ENCODE data around the gene DAAM2. TPM values are rescaled to one million over a fixed set of nuclear protein-coding genes. Genes with fewer than 3 reads are reported as not detected.

The DAAM2 gene
- total RNA-seq, 4 donors from 2014 or later, result 36.5 to 154 (median 54.1) TPM

DNA sequence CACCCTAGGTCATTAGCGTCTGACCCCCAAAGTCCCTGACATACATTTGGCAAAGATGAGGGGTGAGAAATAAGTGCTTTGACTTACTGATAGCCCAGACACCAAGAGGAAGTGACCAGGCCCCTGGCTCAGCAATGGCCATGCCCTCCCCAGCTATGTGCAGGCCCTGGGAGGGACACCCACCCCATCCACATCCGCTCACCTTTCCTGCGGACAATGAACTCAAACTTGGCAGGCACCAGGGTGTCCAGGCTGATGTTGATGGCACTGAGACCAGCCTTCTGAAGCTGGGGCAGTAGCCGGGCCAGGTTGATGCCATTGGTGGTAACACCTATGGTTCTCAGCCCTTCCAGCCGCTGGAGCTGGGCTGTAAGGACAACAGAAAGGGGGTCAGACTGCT lies 123.7 kb downstream of the DAAM2 start:
- TF ChIP-seq, protein P1, sequence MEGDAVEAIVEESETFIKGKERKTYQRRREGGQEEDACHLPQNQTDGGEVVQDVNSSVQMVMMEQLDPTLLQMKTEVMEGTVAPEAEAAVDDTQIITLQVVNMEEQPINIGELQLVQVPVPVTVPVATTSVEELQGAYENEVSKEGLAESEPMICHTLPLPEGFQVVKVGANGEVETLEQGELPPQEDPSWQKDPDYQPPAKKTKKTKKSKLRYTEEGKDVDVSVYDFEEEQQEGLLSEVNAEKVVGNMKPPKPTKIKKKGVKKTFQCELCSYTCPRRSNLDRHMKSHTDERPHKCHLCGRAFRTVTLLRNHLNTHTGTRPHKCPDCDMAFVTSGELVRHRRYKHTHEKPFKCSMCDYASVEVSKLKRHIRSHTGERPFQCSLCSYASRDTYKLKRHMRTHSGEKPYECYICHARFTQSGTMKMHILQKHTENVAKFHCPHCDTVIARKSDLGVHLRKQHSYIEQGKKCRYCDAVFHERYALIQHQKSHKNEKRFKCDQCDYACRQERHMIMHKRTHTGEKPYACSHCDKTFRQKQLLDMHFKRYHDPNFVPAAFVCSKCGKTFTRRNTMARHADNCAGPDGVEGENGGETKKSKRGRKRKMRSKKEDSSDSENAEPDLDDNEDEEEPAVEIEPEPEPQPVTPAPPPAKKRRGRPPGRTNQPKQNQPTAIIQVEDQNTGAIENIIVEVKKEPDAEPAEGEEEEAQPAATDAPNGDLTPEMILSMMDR (IDR thresholded peaks at IDR 0.05), result no peak
- no peak for DNase-seq (ENCODE audit: low spot score)

DNA sequence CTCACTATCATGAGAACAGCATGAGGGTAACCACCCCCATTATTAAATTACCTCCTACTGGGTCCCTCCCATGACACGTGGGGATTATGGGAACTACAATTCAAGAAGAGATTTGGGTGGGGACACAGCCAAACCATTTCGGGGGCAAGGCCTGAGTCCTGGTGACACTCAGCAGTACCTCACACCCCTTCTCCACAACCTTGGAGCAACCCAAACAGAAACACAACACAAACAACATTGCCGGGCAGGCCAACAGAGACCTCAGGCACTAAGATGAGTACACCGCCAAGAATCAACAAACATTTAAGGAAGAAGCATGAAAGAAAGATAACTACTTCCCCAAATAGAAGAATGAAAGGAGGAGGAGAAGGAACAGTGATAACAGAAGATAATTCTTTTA lies 125.2 kb downstream of the DAAM2 start:
- ATAC-seq (ENCODE audit: low FRiP score) (no peak), DNase-seq (ENCODE audit: low spot score) (no peak)
- TF ChIP-seq, protein P1 (IDR thresholded peaks at IDR 0.05), result no peak

More for the DNA sequence above, 123.7 kb downstream of the DAAM2 start:
- ATAC-seq (ENCODE audit: low FRiP score), result no peak

DNA sequence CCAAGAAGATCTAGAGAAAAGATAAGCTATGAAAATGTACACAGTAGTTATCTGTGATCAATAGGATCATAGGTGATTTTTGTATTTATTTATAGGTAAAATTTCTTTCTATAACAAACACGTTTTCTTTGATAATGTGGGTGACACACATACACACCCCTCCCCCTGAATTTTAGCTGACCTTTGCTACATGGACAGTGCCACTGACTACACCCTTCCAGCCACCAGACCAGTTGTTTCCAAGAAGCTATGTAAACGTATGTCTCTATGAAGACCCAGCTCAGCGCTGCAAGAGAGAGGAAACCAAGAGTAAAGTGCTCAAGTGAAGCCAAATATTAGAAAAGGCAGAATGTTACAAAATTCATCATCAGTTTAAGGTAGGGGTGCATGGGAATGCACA lies 125.8 kb downstream of the DAAM2 start:
- ATAC-seq (ENCODE audit: low FRiP score) (no peak), DNase-seq (ENCODE audit: low spot score) (no peak)
- TF ChIP-seq, protein P1 (IDR thresholded peaks at IDR 0.05), result no peak

DNA sequence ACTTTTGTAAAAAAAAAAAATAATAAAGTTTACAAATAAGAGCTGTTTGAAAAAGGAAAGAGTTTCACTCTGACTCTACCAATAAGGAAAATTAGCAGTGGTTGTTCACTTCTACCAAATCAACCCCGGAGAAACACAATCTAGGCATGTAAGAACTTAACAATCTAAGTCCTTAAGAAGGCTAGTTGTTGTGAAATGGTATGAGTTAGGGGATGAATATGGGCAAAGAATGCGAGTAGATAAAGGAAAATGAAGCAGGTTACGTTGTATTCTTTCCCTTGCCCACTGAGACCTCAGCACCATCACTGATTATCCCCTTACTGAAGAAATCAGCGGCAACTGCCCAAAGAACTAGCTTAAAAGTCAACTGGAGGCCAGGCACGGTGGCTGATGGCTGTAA lies 126.7 kb downstream of the DAAM2 start:
- TF ChIP-seq, protein P1 (IDR thresholded peaks at IDR 0.05), result no peak
- ATAC-seq (ENCODE audit: low FRiP score) (no peak), DNase-seq (ENCODE audit: low spot score) (no peak)

DNA sequence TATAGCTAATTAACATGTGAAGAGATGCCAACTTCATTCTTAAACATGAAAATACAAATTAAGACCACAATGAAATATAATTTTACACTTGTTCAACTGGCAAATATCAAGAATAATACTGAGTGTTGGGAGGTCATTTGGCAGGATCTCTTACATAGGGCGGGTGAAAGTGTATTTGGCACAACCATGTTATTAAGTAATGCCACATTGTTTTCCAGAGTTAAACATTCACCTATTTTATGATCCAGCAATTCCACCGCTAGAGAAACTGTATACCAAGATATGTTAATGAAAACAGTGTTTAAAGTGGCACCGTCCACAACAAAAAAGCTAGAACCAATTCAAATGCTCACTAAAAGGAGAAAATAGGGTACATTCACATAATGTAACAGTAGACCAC lies 128.0 kb downstream of the DAAM2 start:
- TF ChIP-seq, protein P1 (IDR thresholded peaks at IDR 0.05), result no peak

DNA sequence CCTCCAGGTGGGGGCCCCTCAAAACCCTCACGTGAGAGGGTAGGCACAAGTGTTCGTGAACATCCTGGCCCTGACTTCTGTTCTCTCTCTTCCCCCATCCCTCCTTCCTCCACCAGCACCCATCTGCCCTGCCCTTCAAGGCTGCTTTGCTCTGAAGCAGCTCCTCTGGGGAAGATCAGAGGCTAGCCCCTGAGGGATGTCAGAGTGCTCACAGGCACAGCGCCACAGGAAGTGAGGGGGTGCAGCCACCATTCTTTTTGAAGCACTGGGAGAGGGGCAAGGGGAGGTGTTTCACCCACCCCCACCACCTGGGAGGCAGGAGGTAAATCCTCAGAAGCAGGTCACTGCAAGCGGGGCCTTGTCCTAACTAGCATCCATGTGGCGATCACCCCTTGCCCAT lies 130.6 kb downstream of the DAAM2 start:
- no peak for ATAC-seq (ENCODE audit: low FRiP score)
- DNase-seq (ENCODE audit: low spot score), result no peak

More for the DNA sequence above, 128.0 kb downstream of the DAAM2 start:
- ATAC-seq (ENCODE audit: low FRiP score) (no peak), DNase-seq (ENCODE audit: low spot score) (no peak)

DNA sequence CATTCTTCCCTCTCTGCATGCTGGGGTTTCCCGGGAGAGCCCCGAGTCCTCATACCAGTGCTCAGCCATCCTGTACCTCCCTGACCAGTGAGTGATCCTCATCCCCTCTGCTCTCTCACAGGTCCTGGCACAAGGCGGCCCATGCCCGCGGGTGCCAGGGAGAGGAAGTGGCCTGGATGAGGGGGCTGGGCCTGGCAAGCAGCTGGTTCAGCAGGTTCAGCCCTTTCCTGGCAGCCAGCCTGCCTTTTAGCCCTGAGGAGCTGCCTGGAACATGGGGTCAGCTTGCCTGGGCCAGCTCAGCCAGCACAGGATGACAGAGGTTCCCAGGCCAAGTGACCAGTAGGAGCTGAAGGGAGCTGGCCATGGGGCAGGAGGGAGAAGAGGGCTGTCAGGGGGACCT lies 131.2 kb downstream of the DAAM2 start:
- no peak for DNase-seq (ENCODE audit: low spot score)
- no peak for ATAC-seq (ENCODE audit: low FRiP score)

More for the DNA sequence above, 130.6 kb downstream of the DAAM2 start:
- TF ChIP-seq, protein P1 (IDR thresholded peaks at IDR 0.05), result no peak

More for the DNA sequence above, 131.2 kb downstream of the DAAM2 start:
- TF ChIP-seq, protein P1 (IDR thresholded peaks at IDR 0.05), result no peak

Data from omental fat pad (tissue), 4 donors.